ENCODE results near the gene CNN2.

The CNN2 gene

DNA sequence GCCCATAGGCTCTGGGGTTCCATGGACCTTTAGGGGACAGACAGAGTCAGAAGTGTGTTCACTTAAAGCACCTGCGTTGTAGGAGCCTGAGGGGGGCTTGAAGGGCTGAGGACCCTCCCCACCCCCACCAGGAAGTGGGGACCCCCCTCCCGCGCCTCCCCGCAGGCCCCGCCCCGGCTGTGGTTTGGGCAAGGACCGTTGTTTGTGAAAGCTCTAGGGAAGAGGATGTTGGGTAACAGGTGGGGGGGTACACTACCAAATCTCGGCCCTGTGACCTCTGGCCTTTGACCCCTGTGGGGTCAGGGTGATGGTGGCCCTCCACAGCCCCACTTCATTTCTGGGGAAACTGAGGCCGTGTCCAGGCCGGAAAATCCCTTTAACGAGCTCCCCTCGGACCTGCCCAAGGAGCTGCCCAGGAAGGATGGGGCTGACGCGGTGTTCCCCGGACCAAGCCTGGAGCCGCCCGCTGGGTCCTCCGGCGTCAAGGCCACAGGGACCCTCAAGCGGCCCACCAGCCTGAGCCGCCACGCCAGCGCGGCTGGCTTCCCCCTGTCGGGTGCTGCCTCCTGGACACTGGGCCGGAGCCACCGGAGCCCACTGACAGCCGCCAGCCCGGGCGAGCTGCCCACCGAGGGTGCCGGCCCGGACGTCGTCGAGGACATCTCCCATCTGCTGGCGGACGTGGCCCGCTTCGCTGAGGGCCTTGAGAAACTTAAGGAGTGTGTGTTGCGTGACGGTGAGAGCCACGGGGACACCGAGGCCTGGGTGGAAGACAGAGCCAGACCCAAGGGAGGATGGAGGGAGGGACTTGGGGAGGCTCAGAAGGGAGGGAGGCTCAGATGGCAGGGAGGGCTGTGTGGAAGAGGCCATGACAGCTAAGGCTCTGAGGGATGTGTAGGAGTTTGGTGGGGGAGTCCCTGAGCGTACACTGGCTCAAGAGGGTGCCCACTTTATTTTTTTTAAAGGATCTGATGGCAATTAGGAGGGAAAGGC, 41.9 kb downstream of the CNN2 start:
- DNase-seq: no peak

DNA sequence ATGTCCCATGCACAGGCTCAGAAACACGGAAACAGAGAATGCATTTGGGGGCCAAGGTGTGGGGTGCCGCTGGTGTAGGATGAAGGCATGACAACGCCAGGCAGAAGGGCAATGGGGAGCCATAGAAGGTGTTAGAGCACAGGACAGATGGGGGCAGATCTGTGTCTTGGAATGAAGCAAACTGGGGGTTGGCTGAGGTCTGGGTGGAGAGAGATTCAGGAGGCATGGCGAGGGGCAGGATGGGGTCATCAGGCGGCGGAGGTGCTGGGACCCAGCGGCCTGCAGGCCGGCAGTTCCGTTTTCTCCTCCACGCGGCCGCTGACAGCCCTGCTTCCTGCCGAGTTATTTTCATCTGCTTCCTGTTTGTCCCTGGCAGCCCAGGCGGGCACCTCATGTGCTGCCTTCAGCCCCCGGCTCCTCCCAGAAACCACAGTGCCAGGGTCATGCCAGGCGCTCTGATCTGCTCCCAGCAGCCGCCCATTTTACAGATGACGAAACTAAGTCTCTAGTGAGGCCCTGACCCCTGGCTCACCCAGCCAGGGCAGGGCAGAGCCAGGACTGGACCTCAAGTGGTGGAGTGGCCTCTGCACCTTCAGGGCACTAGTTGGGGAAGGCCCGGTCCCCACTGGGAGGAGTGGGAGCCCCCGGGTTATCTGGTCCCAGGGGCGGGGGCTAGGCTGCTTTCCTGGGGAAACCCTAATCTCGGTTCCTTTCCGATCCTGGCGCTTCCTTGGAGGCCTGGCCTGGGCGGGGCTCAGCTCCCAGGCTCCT, 42.8 kb downstream of the CNN2 start:
- no peak for DNase-seq

DNA sequence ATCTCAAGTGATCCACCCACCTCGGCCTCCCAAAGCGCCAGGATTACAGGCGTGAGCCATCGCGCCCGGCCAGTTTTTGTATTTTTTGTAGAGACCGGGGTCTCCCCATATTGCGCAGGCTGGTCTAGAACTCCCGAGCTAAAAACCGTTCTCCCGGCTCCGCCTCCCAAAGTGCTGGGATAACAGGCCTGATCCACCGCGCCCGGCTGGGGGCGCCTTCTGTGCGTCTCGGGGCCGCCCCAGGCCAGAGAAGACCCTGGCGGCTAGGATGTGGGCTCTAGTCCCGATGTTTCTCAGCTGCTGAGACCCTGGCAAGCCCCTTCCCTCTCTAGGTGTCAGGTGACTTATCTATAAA, 44.1 kb downstream of the CNN2 start:
- DNase-seq: no peak

DNA sequence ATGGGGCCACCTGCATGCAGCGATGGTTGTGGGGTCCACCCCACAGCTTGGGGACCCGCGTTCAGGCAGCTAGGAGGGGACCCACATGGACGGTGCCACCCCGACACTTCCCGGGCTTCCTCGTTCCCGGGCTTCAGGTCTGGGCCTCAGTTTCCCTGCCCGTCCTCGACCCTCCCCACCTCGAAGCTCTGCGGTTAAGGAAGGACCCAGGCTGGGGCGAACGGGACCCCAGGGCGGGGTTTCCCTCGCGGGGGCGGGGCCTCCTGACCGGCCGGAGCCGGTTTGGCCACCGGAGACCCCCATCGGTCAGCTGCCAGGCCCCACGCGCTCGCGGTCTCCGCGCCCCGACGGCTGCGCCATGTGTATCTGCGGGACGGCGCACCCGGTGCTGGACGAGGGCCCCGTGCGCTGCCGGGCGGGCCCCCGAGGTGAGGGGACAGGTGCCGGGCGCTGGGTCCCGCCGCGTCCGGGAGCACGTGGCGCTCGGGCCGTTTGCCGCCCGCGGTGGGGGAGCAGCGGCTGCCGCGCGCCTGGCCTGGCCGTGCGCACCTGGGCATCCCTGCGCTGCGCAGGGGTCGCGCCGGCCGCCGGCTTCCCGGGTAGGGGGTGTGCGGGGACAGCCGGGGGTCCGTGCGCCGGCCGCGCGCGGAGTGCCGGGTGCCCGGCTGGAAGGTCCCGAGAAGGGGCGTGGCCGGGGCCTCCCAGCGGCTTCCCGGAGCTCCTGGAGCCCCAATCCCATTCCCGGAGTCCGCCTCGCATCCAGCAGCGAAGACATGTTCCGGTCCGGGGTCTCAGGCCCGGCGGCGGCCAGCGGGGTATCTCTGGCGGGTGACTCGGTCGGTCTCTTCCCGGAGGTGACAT, 44.8 kb downstream of the CNN2 start:
- no peak for DNase-seq

DNA sequence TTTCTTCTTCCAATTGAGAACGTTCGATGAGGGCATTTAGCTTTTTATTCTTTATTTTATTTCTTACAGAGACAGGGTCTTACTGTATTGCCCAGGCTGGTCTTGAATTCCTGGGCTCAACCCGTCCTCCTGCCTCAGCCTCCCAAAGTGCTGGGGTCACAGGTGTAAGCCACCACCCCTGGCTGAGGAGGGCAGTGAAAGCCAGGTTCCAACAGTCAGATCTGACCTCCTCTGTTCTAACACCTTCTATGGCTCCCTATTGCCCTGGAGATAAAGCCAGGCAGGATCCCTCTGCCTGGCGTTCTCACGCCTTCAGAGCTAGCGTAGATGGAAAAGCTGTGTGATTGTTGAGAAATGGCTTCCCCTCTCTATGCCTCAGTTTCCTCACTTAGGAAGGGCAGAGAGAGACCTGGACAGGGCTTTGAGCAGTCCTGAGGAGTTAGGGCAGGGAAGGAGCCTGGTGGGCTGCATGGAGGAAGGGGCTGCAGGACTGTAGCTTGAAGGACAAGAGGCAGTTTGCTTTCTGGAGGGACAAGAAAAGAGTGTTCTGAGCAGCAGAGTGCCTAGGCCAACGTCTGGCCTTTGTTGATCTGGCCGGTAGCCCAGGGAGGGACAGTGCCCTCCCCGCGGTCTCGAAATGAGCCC, 46.1 kb downstream of the CNN2 start:
- DNase-seq: no peak

DNA sequence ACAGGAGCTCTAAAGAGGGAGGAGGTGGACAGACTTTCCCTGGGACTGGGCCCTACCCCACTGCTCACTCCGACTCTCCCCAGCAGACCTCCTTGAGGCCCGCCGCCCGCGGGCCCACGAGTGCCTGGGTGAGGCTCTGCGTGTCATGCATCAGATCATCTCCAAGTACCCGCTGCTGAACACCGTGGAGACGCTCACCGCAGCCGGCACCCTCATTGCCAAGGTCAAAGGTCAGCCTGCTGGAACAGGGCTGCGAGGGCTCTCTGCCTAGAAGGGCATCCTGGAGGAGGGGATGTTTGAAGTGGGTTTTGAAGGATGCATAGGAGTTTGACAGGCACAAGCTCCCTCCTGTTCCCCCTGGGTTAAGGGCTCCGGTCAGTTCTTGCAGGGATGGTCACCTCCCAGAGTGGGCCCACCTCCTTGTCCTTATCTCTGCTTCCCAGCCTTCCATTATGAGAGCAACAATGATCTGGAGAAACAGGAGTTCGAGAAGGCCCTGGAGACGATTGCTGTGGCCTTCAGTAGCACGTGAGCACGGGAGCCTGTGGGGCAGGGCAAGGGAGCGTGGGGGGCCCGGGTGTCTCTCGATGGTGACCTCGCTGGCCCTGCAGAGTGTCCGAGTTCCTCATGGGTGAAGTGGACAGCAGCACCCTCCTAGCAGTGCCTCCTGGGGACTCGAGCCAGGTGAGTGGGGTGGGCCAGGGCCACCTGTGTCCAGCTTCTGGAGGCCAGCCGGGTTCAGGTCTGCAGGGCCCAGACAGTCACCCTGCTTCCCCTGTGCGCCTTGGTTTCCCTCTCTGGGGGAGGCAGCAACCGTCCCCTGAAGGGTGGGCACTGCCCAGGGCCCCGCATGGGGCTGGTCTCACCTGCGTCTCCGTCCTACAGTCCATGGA, 46.9 kb downstream of the CNN2 start:
- DNase-seq: no peak

DNA sequence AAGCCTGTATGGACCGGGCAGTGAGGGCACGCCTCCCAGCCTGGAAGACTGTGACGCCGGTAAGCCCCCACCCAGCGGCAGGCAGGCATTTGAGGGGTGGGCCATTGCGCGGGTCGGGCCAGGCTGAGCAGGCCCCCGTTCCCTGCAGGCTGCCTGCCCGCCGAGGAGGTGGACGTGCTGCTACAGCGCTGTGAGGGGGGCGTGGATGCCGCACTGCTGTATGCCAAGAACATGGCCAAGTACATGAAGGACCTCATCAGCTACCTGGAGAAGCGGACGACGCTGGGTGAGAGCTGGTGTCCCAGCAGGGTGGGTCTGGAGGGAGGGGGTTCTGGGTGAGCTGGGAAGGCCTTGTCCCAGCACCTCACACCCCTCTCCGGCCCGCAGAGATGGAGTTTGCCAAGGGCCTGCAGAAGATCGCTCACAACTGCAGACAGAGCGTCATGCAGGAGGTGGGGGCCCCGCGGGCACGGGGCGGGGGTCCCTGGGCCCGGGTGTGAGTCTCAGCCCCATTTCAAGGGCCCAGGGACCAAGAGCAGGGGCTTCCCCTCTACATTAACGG, 47.6 kb downstream of the CNN2 start:
- no peak for DNase-seq

DNA sequence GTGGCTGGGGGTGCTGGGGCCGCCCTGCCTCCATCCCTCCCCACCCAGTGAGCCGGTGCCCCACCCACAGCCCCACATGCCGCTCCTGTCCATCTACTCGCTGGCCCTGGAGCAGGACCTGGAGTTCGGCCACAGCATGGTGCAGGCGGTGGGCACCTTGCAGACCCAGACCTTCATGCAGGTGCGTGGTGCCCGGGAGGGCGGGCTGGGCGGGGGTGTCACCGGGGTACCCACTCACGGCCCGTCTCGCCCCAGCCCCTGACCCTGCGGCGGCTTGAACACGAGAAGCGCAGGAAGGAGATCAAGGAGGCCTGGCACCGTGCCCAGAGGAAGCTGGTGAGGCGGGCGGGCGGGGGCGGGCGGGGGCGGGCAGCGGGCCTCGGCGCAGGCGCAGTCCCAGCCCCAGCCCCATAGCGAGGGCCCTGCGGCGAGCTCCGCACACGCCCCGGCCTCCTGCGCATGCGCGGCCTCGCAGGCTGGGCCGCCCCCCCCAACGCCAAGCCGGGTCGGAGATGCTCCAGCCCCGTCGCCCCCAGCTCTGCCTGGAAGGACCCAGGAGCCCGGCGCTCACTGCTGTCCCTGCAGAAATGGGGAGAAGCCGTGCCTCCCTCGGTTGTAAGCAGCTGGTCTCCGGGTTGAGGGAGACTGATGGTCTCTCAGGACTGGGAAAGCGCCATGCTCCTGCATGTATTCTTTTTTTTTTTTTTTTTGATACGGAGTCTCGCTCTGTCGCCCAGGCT, 48.3 kb downstream of the CNN2 start:
- DNase-seq: no peak

DNA sequence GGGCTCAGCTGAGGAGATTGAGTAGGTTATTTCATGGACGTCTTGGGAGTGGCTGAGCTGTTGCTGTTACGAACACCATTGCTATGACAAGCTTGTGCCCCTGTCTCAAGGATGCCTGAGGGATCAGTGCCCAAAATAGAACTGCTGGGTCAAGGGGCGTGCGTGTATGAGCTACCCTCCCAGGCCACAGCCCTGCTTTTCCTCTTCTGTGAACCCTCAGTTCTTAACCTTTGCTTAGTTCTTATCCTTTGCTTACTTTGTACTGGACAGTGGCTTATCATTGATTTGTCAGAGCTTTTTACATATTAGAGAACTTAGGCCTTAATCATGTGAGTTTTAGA, 49.6 kb downstream of the CNN2 start:
- DNase-seq: no peak

DNA sequence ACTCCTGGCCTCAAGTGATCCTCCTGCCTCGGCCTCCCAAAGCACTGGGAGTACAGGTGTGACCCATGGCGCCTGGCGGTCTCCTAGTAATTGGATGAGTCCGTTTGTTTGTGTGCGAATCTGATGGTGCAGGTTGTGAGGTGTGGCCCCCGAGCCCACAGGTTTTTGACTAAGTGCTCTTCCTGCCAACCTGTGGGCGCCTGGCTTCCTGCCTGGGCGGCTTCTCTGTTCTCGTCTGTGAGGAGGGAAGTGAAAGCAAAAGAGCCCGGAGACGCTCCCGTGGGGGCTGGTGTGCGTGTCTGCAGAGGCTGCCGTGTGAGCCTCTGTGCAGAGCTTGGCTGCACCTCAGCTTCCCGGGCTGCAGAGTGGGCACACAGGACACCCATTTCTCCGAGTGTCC, 50.5 kb downstream of the CNN2 start:
- no peak for DNase-seq

DNA sequence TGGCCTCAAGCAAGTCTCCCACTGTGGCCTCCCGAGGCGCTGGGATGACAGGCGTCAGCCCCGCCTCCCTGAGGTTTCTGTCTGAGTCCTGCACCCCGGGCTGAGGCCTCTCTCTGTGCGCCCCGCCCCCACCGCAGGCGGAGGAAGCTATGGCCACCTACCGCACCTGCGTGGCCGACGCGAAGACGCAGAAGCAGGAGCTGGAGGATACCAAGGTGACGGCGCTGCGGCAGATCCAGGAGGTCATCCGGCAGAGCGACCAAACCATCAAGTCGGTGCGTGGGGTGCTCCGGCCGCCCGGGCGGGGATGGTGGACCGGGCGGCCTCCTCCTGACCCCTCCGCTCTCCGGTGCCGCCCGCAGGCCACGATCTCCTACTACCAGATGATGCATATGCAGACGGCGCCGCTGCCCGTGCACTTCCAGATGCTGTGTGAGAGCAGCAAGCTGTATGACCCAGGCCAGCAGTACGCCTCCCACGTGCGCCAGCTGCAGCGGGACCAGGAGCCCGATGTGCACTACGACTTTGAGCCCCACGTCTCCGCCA, 53.2 kb downstream of the CNN2 start:
- no peak for DNase-seq

DNA sequence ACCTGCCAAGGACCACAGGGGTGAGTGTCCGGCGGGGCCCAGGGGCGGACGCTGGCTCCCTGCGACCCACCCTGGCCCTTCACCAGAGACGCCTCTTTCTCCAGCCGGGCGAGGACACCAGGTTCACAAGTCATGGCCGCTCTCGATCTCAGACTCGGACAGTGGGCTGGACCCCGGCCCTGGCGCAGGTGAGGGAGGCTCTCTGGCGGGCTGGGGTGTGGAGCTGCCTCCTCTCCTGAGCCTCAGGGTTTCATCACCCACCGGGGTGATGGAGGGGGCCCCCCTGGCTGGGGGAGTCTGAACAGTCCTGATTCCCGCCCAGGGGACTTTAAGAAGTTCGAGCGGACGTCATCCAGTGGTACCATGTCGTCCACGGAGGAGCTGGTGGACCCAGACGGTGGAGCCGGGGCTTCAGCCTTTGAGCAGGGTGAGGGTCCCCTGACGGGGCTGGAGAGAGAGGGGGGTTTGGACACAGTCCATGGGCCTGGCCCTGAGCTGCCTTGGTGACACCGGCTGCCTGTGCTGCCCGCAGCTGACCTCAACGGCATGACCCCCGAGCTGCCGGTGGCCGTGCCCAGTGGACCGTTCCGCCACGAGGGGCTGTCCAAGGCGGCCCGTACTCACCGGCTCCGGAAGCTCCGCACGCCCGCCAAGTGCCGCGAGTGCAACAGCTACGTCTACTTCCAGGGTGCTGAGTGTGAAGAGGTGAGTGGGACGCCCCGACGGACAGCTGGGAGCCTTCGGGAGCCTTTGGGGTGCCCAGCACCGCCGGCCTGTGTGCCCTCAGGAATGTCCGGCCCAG, 54.2 kb downstream of the CNN2 start:
- DNase-seq: no peak

DNA sequence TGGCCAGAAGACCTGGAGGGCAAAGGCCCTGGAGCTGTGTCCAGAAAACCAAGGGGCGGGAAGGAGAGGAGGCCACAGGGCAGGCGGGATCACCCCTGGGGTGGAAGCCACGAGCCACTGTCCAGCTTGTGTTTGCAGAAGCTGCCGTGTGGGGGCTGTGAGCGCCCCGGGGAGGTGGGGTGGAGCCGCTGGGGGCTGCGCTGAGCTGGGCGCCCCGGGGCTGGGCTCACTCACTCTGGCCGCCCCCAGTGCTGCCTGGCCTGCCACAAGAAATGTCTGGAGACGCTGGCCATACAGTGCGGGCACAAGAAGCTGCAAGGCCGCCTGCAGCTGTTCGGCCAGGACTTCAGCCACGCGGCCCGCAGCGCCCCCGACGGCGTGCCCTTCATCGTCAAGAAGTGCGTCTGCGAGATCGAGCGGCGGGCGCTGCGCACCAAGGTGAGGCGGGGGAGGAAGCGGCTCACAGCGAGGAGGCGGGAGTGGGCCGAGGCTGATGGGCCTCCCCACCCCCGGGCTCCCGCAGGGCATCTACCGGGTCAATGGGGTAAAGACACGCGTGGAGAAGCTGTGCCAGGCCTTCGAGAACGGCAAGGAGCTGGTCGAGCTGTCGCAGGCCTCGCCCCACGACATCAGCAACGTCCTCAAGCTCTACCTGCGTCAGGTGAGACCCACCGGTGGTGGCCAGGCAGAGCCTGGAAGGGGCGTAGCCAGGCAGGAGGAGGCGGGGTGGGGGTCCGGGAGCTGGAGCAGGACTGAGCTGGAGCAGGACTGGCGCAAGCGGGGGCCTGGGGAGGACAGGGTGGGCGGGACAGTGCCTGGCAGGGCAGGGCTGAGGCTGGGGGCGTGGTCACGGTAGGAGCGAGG, 55.1 kb downstream of the CNN2 start:
- peak; percentile 76 for DNase-seq

DNA sequence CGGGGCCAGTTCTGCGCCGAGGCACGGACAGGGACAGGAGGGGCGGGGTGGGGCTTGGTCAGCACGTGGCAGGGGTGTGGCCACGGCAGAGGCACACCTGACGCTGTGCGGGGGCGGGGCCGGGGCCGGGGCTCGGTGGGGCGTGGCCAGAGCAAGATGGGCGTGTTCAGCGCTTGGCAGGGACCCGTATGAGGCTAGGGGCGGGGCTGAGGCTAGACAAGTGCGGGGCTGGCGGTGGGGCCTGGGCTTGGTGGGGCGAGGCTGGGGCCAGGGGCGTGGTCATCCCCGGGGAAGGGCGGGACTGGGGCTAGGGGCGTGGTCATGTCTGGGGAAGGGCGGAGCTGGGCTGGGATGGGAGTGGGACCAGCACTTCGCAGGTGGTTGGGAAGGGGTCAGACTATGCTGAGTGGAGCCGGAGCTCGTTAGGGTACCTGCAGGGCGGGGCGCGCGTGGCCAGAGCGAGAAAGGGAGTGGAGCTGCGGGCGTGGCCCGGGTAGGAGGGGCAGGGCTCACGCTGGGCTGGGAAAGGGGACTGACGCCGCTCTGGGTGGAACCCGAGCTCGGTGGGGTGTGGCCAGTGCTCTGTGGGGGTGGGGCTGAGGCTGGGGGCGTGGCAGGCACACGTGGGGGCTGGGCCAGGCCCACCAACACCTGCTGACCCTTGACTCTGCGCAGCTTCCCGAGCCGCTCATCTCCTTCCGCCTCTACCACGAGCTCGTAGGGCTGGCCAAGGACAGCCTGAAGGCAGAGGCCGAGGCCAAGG, 55.9 kb downstream of the CNN2 start:
- peak; percentile 99 for DNase-seq

DNA sequence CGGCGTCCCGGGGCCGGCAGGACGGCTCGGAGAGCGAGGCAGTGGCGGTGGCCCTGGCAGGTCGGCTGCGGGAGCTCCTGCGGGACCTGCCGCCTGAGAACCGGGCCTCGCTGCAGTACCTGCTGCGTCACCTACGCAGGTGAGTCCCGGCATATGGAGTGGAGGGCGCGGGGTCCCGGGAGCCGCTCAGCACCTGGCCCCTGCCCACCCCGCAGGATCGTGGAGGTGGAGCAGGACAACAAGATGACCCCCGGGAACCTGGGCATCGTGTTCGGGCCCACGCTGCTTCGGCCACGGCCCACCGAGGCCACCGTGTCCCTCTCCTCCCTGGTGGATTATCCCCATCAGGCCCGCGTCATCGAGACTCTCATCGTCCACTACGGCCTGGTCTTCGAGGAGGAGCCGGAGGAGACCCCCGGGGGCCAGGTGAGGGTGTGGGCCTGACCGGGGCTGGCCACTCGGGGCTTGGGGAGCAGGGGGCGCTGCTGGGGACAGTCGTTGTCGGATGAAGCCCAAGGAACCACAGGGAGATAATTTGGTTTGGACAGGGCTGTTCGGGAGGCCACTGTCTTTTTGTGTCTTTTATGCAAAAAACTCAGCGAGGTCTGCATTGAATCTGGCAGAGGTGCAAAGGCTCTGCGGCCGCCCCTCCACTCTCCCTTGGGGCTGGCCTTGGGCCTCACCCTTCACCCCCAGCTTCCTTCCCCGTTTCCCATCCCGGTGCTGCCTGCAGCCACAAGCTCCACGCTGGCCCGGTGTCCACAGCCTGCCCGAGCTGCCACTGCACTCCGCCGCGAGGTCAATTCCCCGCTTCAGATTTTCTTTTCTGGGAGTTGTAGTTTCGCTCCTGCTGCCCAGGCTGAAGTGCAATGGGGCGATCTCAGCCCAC, 56.8 kb downstream of the CNN2 start:
- DNase-seq: no peak

All from islet precursor cell (in vitro differentiated cells).